ENCODE measurements around the gene SLC5A3. TPM values are rescaled to one million over a fixed set of nuclear protein-coding genes. Genes with fewer than 3 reads are reported as not detected.

SLC5A3 gene
- total and polyA plus RNA-seq, 2 donors = 4.9 to 7.4 TPM

GRCh38 chr21:34105947-34106541, 32.7 kb downstream of the SLC5A3 start:
- no peak overlapping the region for H3K4me3 ChIP-seq (ENCODE audit: low read length in 2 of 2)
- no peaks in the 10 kb centered on the region for H3K36me3 ChIP-seq (ENCODE audit: control insufficient read depth in 2 of 2, insufficient read depth in 2 of 2, low read length in 1 of 2)
- H3K27me3 ChIP-seq (ENCODE audit: control insufficient read depth in 2 of 2, insufficient read depth in 1 of 2, low read length in 1 of 2) = no peaks in the 10 kb centered on the region
- H3K4me1 ChIP-seq (ENCODE audit: control insufficient read depth in 2 of 2, insufficient read depth in 2 of 2, low read length in 2 of 2) = no peaks in the 10 kb centered on the region
- H3K27ac ChIP-seq (ENCODE audit: low read depth in 1 of 2, low read length in 1 of 2) = no peak overlapping the region
- no peaks in the 10 kb centered on the region for H3K9me3 ChIP-seq (ENCODE audit: control insufficient read depth in 2 of 2, insufficient read depth in 1 of 2, low read length in 1 of 2)
- DNase-seq (ENCODE audit: low read depth in 6 of 9, low spot score in 9 of 9) = no peak

GRCh38 chr21:34107606-34108005, 34.2 kb downstream of the SLC5A3 start:
- WGBS = 96% methylated on average over 1 of the region's 1 CpG
- no peak for DNase-seq (ENCODE audit: low read depth in 6 of 9, low spot score in 9 of 9)
- Histone ChIP-seq H3K27ac (ENCODE audit: low read depth in 1 of 2, low read length in 1 of 2) (no peak overlapping the region), H3K4me1 (ENCODE audit: control insufficient read depth in 2 of 2, insufficient read depth in 2 of 2, low read length in 2 of 2) (no peaks in the 10 kb centered on the region), H3K9me3 (ENCODE audit: control insufficient read depth in 2 of 2, insufficient read depth in 1 of 2, low read length in 1 of 2) (no peaks in the 10 kb centered on the region), H3K4me3 (ENCODE audit: low read length in 2 of 2) (no peak overlapping the region), H3K27me3 (ENCODE audit: control insufficient read depth in 2 of 2, insufficient read depth in 1 of 2, low read length in 1 of 2) (no peaks in the 10 kb centered on the region), H3K36me3 (ENCODE audit: control insufficient read depth in 2 of 2, insufficient read depth in 2 of 2, low read length in 1 of 2) (no peaks in the 10 kb centered on the region)

- Histone ChIP-seq H3K4me1 (ENCODE audit: control insufficient read depth in 2 of 2, insufficient read depth in 2 of 2, low read length in 2 of 2) (no peaks in the 10 kb centered on the region), H3K4me3 (ENCODE audit: low read length in 2 of 2) (no peak overlapping the region), H3K27me3 (ENCODE audit: control insufficient read depth in 2 of 2, insufficient read depth in 1 of 2, low read length in 1 of 2) (no peaks in the 10 kb centered on the region), H3K36me3 (ENCODE audit: control insufficient read depth in 2 of 2, insufficient read depth in 2 of 2, low read length in 1 of 2) (no peaks in the 10 kb centered on the region), H3K27ac (ENCODE audit: low read depth in 1 of 2, low read length in 1 of 2) (no peak overlapping the region), H3K9me3 (ENCODE audit: control insufficient read depth in 2 of 2, insufficient read depth in 1 of 2, low read length in 1 of 2) (no peaks in the 10 kb centered on the region)
- WGBS = 97% methylated on average over 7 of the region's 7 CpGs
- DNase-seq (ENCODE audit: low read depth in 6 of 9, low spot score in 9 of 9) = no peak
Observed at GRCh38 chr21:34109075-34109474, 35.7 kb downstream of the SLC5A3 start.

- H3K27me3 ChIP-seq (ENCODE audit: control insufficient read depth in 2 of 2, insufficient read depth in 1 of 2, low read length in 1 of 2) = no peaks in the 10 kb centered on the region
- no peaks in the 10 kb centered on the region for H3K9me3 ChIP-seq (ENCODE audit: control insufficient read depth in 2 of 2, insufficient read depth in 1 of 2, low read length in 1 of 2)
- DNase-seq (ENCODE audit: low read depth in 6 of 9, low spot score in 9 of 9) = no peak
- no peak overlapping the region for H3K4me3 ChIP-seq (ENCODE audit: low read length in 2 of 2)
- 98% methylated on average over 8 of the region's 8 CpGs for WGBS
- H3K4me1 ChIP-seq (ENCODE audit: control insufficient read depth in 2 of 2, insufficient read depth in 2 of 2, low read length in 2 of 2) = no peaks in the 10 kb centered on the region
- H3K27ac ChIP-seq (ENCODE audit: low read depth in 1 of 2, low read length in 1 of 2) = no peak overlapping the region
- H3K36me3 ChIP-seq (ENCODE audit: control insufficient read depth in 2 of 2, insufficient read depth in 2 of 2, low read length in 1 of 2) = no peaks in the 10 kb centered on the region
Observed at GRCh38 chr21:34110594-34111202, 37.3 kb downstream of the SLC5A3 start.

GRCh38 chr21:34112316-34113033, 39.1 kb downstream of the SLC5A3 start:
- Histone ChIP-seq H3K36me3 (ENCODE audit: control insufficient read depth in 2 of 2, insufficient read depth in 2 of 2, low read length in 1 of 2) (no peaks in the 10 kb centered on the region), H3K4me3 (ENCODE audit: low read length in 2 of 2) (no peak overlapping the region), H3K27me3 (ENCODE audit: control insufficient read depth in 2 of 2, insufficient read depth in 1 of 2, low read length in 1 of 2) (no peaks in the 10 kb centered on the region), H3K4me1 (ENCODE audit: control insufficient read depth in 2 of 2, insufficient read depth in 2 of 2, low read length in 2 of 2) (no peaks in the 10 kb centered on the region), H3K9me3 (ENCODE audit: control insufficient read depth in 2 of 2, insufficient read depth in 1 of 2, low read length in 1 of 2) (no peaks in the 10 kb centered on the region), H3K27ac (ENCODE audit: low read depth in 1 of 2, low read length in 1 of 2) (no peak overlapping the region)
- WGBS = 92% methylated on average over 6 of the region's 6 CpGs
- DNase-seq (ENCODE audit: low read depth in 6 of 9, low spot score in 9 of 9) = no peak

GRCh38 chr21:34113842-34114241, 40.5 kb downstream of the SLC5A3 start:
- DNase-seq (ENCODE audit: low read depth in 6 of 9, low spot score in 9 of 9) = no peak
- 81% methylated on average over 2 of the region's 2 CpGs for WGBS
- Histone ChIP-seq H3K27me3 (ENCODE audit: control insufficient read depth in 2 of 2, insufficient read depth in 1 of 2, low read length in 1 of 2) (no peaks in the 10 kb centered on the region), H3K36me3 (ENCODE audit: control insufficient read depth in 2 of 2, insufficient read depth in 2 of 2, low read length in 1 of 2) (no peaks in the 10 kb centered on the region), H3K4me1 (ENCODE audit: control insufficient read depth in 2 of 2, insufficient read depth in 2 of 2, low read length in 2 of 2) (no peaks in the 10 kb centered on the region), H3K27ac (ENCODE audit: low read depth in 1 of 2, low read length in 1 of 2) (no peak overlapping the region), H3K9me3 (ENCODE audit: control insufficient read depth in 2 of 2, insufficient read depth in 1 of 2, low read length in 1 of 2) (no peaks in the 10 kb centered on the region), H3K4me3 (ENCODE audit: low read length in 2 of 2) (no peak overlapping the region)

GRCh38 chr21:34115160-34115559, 41.8 kb downstream of the SLC5A3 start:
- Histone ChIP-seq H3K4me3 (ENCODE audit: low read length in 2 of 2) (no peak overlapping the region), H3K27me3 (ENCODE audit: control insufficient read depth in 2 of 2, insufficient read depth in 1 of 2, low read length in 1 of 2) (no peaks in the 10 kb centered on the region), H3K27ac (ENCODE audit: low read depth in 1 of 2, low read length in 1 of 2) (no peak overlapping the region), H3K9me3 (ENCODE audit: control insufficient read depth in 2 of 2, insufficient read depth in 1 of 2, low read length in 1 of 2) (no peaks in the 10 kb centered on the region), H3K4me1 (ENCODE audit: control insufficient read depth in 2 of 2, insufficient read depth in 2 of 2, low read length in 2 of 2) (no peaks in the 10 kb centered on the region), H3K36me3 (ENCODE audit: control insufficient read depth in 2 of 2, insufficient read depth in 2 of 2, low read length in 1 of 2) (no peaks in the 10 kb centered on the region)
- no peak for DNase-seq (ENCODE audit: low read depth in 6 of 9, low spot score in 9 of 9)
- 97% methylated on average over 1 of the region's 1 CpG for WGBS

GRCh38 chr21:34116569-34116968, 43.2 kb downstream of the SLC5A3 start:
- WGBS = 98% methylated on average over 3 of the region's 3 CpGs
- H3K36me3 ChIP-seq (ENCODE audit: control insufficient read depth in 2 of 2, insufficient read depth in 2 of 2, low read length in 1 of 2) = no peaks in the 10 kb centered on the region
- H3K4me1 ChIP-seq (ENCODE audit: control insufficient read depth in 2 of 2, insufficient read depth in 2 of 2, low read length in 2 of 2) = no peaks in the 10 kb centered on the region
- no peaks in the 10 kb centered on the region for H3K27me3 ChIP-seq (ENCODE audit: control insufficient read depth in 2 of 2, insufficient read depth in 1 of 2, low read length in 1 of 2)
- H3K27ac ChIP-seq (ENCODE audit: low read depth in 1 of 2, low read length in 1 of 2) = no peak overlapping the region
- no peak overlapping the region for H3K4me3 ChIP-seq (ENCODE audit: low read length in 2 of 2)
- DNase-seq (ENCODE audit: low read depth in 6 of 9, low spot score in 9 of 9) = no peak
- H3K9me3 ChIP-seq (ENCODE audit: control insufficient read depth in 2 of 2, insufficient read depth in 1 of 2, low read length in 1 of 2) = no peaks in the 10 kb centered on the region

GRCh38 chr21:34120867-34121266, 47.5 kb downstream of the SLC5A3 start:
- Histone ChIP-seq H3K4me1 (ENCODE audit: control insufficient read depth in 2 of 2, insufficient read depth in 2 of 2, low read length in 2 of 2) (peaks cover 0 to 5% of the 10 kb centered on the region in 2 donors), H3K9me3 (ENCODE audit: control insufficient read depth in 2 of 2, insufficient read depth in 1 of 2, low read length in 1 of 2) (no peaks in the 10 kb centered on the region), H3K27me3 (ENCODE audit: control insufficient read depth in 2 of 2, insufficient read depth in 1 of 2, low read length in 1 of 2) (no peaks in the 10 kb centered on the region), H3K36me3 (ENCODE audit: control insufficient read depth in 2 of 2, insufficient read depth in 2 of 2, low read length in 1 of 2) (peaks cover 0 to 7% of the 10 kb centered on the region in 2 donors), H3K4me3 (ENCODE audit: low read length in 2 of 2) (no peak overlapping the region), H3K27ac (ENCODE audit: low read depth in 1 of 2, low read length in 1 of 2) (no peak overlapping the region)
- WGBS = 96% methylated on average over 2 of the region's 2 CpGs
- no peak for DNase-seq (ENCODE audit: low read depth in 6 of 9, low spot score in 9 of 9)
